Kidney tubule cell (primary cell): ENCODE results near the gene HLA-B.
"Not testable (repeated sequence)": the region's sequence is repeated elsewhere in the genome, so short reads cannot be mapped to it uniquely, and the experiment has no call there.

Experiments
- DNase-seq: peaks from one replicate; pipeline ENCODE4 v3.0.0-alpha.2; 2018; ENCODE audit warnings: low spot score

Gene HLA-B

GRCh38 chr6:31383149-31383548, 26.2 kb upstream of the HLA-B start:
- peak; percentile 63 for DNase-seq

- DNase-seq = no peak
Observed at GRCh38 chr6:31381666-31382065, 24.7 kb upstream of the HLA-B start.

GRCh38 chr6:31379850-31380249, 22.9 kb upstream of the HLA-B start:
- DNase-seq = peak; percentile 23

- DNase-seq = no peak
Observed at GRCh38 chr6:31378721-31379103, 21.7 kb upstream of the HLA-B start.

- no peak for DNase-seq
Observed at GRCh38 chr6:31378062-31378720, 21.2 kb upstream of the HLA-B start.

- no peak for DNase-seq
Observed at GRCh38 chr6:31377029-31377428, 20.1 kb upstream of the HLA-B start.

- no peak for DNase-seq
Observed at GRCh38 chr6:31375699-31376098, 18.7 kb upstream of the HLA-B start.

GRCh38 chr6:31374118-31374517, 17.1 kb upstream of the HLA-B start:
- DNase-seq = not testable (repeated sequence)

- DNase-seq = peak; percentile 78
Observed at GRCh38 chr6:31368461-31368860, 11.5 kb upstream of the HLA-B start.

- DNase-seq = peak; percentile 92
Observed at GRCh38 chr6:31366693-31367470, 9.9 kb upstream of the HLA-B start.

- no peak for DNase-seq
Observed at GRCh38 chr6:31365864-31366263, 8.9 kb upstream of the HLA-B start.

GRCh38 chr6:31363811-31364210, 6.8 kb upstream of the HLA-B start:
- peak; percentile 44 for DNase-seq

- DNase-seq = no peak
Observed at GRCh38 chr6:31362751-31363150, 5.8 kb upstream of the HLA-B start.

GRCh38 chr6:31359581-31359980, 2.6 kb upstream of the HLA-B start:
- DNase-seq = no peak

GRCh38 chr6:31358302-31358701, 1.3 kb upstream of the HLA-B start:
- DNase-seq = no peak

- no peak for DNase-seq
Observed at GRCh38 chr6:31357886-31358285, 907 bp upstream of the HLA-B start.

GRCh38 chr6:31356216-31356945, 598 bp downstream of the HLA-B start:
- DNase-seq = peak; percentile 29

GRCh38 chr6:31355583-31355948, 1.4 kb downstream of the HLA-B start:
- no peak for DNase-seq

- no peak for DNase-seq
Observed at GRCh38 chr6:31354864-31355582, 2.0 kb downstream of the HLA-B start.

- no peak for DNase-seq
Observed at GRCh38 chr6:31354158-31354863, 2.7 kb downstream of the HLA-B start.

GRCh38 chr6:31353384-31353945, 3.5 kb downstream of the HLA-B start:
- DNase-seq = no peak
